GM12873 (cell line): ENCODE data around the gene PRX.

Source experiments
- TF ChIP-seq, protein P1 (sequence below): IDR thresholded peaks from 2 replicates; pipeline ENCODE4 v1.5.1; 2012; ENCODE audit warnings: low read depth, mild to moderate bottlenecking, moderate library complexity, low read length, control low read depth; ENCODE audit not compliant: insufficient read depth; ENCODE audit errors: missing control alignments

The PRX gene

DNA sequence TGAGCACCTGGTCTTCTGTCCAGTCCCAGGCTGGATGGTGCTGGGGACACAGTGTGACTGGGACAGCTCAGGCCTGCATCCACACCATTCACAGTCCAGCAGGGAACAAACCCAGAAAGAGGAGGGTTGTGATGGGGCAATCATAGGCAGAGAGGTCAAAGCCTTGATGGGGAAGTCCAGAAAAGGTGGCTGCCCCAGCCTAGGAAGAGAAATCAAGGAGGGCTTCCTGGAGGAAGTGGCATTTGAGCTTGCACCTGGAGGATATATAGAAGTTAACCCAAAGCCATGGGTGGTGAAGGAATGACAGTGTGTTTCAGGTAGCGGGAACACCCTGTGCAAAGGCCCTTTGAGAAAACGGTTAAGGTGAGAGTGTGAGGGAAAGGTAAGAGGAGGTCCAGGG lies 2.6 kb upstream of the PRX start:
- TF ChIP-seq, protein P1, sequence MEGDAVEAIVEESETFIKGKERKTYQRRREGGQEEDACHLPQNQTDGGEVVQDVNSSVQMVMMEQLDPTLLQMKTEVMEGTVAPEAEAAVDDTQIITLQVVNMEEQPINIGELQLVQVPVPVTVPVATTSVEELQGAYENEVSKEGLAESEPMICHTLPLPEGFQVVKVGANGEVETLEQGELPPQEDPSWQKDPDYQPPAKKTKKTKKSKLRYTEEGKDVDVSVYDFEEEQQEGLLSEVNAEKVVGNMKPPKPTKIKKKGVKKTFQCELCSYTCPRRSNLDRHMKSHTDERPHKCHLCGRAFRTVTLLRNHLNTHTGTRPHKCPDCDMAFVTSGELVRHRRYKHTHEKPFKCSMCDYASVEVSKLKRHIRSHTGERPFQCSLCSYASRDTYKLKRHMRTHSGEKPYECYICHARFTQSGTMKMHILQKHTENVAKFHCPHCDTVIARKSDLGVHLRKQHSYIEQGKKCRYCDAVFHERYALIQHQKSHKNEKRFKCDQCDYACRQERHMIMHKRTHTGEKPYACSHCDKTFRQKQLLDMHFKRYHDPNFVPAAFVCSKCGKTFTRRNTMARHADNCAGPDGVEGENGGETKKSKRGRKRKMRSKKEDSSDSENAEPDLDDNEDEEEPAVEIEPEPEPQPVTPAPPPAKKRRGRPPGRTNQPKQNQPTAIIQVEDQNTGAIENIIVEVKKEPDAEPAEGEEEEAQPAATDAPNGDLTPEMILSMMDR, result no peak

DNA sequence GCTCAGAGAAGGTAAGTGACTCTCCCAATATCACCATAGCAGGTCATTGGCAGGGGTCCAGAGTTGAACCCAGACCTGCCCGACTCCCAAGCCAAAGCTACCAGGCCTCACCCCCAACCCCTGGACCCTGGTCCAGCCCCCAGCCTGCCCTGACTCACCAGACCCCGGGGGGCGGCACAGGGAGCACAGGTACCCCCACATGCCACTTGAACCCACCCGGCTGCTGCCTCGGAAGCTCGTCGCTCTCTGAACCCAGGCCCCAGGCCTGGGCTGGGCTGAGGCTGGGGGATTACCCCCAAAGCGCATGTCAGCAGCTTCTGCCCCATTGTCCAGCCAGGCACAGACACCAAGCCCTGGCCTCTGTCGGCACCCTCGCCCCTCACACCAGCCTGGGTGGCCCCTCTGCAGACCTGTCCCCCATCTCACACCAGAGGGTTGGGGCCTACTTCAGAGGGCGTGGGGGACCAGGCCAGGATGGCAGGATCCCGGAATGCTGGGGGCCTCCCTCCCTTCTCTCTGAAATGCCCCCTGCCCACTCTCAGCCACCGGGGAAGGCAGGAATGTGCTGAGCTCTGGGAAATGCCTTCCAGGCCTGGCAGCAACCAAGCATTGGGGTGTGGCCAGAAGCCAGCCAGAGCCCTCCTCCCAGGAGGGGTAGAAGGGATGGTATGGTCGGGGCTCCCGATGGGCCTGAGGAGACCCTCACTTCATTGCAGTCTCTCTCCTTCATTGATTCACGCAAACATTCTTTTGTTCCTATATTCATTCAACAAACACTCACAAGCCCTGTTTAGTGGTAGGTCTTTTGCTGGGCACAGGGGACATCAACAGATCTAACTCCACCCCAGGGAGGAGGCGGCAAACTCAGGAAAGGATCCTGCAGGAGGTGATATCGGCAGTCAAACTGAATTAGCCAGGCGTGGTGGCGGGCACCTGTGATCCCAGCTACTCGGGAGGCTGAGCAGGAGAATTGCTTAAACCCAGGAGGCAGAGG lies 1.7 kb upstream of the PRX start:
- TF ChIP-seq, protein P1, result no peak

DNA sequence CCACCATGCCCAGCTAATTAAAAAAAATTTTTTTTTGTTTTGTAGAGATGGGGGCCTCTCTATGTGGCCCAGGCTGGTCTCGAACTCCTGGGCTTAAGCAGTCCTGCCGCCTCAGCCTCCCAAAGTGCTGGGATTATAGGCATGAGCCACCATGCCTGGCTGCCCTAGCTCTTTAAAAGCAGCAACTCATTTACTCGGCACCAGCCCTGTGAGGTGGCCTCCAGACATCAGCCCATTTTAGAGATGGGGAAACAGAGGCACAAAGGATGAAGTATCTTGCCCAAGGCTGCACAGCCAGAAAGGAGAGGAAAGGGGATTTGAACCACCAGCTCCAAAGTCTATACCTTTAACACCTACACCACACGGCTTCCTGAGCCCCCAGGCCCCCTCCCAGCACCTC lies 312 bp downstream of the PRX start:
- TF ChIP-seq, protein P1, result no peak

DNA sequence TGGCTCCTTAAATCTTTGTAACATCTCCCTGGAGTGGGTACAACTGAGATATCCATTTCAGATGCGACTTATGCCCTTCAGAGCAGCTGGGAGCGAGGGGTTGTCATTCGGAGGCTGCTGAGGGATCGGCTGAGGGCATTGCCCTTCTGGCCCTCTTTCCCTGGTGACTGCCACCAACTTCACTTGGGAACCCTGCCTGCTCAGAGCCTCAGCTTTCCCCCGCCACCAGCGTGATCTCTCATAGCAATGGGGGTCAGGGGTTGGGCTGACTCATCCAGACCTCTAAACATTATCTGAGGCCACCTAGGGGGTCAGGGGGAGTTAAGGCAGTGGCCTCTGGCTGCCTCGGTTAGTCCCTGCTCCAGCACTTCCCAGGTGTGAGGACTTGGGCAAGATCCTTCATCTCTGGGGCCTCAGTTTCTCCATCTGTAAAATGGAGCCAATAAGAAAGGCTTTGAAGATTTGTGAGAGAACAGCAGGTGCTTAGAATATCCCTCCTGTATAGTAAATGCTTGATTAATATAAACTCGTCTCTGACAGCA lies 1.1 kb downstream of the PRX start:
- TF ChIP-seq, protein P1, result no peak

DNA sequence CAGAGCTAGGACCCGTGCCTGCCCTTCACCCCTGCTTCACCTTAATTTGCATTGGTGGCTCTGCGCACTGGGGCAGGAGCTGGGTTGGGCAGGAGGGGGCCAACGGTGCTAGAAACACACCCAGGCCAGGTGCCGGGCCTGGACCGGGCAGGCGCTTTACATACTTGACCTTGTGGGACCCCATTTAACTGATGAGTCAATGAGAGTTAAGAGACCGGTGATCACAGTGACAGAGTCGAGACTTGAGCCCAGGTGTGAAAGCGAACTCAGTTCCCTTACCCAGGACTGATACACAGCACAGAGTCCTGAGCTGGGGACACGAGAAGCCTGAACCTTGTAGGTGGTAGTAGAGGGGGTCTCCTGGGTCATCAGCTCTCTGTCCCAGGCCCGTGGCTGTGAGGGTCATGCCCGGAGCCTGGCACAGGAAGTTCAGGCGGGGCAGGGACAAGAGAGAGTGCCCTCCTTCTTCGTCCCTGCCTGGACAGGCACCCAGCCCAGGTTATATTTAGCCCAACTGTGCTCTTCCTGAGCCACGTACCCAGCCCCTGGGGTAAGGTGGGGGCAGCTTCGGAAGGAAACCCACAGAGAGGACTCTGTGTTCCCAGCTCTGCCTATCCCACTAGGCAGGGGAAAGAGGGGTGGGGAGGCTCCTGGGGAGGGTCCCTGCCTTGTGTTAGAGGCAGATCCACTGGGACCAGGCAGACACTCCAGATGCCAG lies 1.9 kb downstream of the PRX start:
- TF ChIP-seq, protein P1, result no peak

DNA sequence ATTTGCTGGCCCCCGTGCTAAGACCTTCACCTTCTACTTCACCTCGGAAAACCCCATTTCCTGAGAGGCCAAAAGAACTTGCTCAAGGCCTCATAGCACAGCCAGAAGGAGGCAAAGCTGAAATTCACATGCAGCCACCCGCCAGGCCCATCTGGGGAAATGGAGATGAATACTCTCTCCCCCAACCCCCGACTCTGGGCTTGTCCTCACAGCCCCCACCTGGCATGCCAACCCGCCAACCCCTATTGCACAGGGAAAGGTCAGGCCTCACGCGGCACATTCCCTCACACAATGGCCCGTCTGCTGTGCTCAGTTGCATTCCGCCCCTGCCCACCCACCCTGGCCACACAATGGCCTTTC lies 3.2 kb downstream of the PRX start:
- TF ChIP-seq, protein P1, result no peak
